HG03045 (cell line): ENCODE measurements around the gene SLC35B1.

Experiments used
- ATAC-seq: cut with Tn5 transposase; IDR thresholded peaks from one replicate; pipeline ENCODE4 v1.9.1; 2021; ENCODE audit warnings: mild to moderate bottlenecking, moderate library complexity; ENCODE audit not compliant: unreplicated experiment

The SLC35B1 gene, protein sequence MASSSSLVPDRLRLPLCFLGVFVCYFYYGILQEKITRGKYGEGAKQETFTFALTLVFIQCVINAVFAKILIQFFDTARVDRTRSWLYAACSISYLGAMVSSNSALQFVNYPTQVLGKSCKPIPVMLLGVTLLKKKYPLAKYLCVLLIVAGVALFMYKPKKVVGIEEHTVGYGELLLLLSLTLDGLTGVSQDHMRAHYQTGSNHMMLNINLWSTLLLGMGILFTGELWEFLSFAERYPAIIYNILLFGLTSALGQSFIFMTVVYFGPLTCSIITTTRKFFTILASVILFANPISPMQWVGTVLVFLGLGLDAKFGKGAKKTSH

GRCh38 chr17:49707608-49708514 lies at the start of gene SLC35B1:
Gene SLC35B1, minus strand, starts transcription at chr17:49707964. Its CDS starts 131 bp downstream, at chr17:49707833.
- ATAC-seq = peak; percentile 91

DNA sequence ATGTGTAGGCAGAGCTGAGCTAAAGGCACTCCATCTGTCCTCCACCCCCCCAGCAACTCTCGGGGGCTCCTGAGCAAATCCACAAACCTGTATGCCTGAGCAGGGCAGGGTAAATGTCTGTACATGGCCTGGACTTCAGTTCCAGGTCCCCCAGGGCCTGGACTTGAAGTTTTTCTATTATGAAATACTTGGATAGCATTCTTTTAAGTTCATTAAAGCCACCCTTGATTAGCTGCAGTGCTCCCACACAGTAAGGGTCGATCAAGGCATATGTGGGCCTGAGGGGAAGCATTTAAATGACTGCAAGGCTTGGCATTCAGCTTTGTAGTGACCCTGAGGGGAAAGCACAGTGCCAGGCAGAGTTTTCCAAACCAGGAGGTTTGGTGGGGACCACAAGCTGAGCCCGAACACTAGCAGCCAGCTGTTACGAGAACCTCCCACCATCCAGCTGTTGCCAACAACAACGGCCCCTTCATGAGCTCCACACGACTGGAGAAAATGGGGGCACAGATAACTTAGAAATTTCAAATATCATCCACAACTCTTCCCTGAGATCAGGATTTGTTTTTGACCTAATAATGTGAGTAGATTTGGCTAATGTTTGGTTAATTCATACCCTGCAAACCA lies 49.5 kb upstream of the SLC35B1 start:
- no peak for ATAC-seq

DNA sequence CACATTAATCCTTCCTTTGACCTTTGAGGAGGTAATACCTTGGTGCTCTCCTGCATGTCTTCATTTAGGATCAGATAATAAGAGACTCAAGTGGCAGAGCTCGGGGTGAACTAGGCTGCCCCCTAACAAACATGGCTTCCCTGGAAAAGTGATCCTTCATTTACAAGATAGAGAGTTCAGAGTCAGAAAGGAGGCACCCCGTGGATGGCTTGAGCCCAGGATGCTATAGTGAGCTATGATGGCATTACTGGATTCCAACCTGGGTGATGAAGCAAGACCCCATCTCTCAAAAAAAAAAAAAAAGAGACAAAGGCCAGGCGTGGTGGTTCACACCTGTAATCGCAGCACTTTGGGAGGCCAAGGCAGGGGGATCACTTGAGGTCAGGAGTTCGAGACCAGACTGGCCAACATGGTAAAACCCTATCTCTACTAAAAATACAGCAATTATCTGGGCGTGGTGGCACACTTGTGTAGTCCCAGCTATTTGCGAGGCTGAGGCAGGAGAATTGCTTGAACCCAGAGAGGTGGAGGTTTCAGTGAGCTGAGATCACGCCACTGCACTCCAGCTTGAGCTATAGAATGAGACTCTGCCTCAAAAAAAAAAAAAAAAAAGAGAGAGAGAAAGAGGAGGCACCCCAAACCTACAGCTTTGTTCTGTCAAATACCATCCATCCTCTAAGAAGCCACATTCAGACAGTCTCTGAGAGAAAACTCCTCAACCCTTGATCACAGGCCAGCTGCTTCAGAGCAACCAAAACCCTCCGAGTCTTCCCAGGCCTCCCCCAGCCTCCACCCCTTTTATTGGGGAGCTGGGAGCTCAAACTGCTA lies 48.8 kb upstream of the SLC35B1 start:
- no peak for ATAC-seq

DNA sequence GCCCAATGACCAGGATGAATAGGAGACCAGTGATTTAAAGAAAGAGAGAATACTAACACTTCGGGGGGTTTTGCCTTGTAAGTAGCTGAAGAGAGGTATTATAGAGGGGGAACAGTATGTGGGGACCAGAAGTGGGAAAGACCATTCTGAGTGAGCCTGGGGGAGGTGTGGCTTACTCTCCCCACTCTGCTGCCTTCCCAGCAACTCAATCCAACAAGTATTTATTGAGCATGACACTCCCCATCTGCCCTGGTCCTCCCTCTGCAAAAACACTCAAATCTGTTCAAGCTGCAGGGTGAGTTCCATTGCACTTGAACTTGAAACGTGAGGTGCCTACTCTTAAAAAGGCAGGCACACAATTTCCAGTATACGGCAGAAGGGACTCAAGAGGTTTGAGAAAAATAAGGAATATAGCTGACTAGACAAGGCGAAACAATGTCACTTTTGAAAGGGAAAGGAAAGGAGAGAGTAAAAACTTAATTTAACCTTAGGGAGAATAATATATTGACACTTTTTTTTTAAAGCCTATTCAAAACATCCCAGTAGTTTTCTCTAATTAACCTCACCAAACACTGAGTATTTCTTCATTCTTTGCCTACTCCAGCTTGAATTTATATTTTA lies 48.0 kb upstream of the SLC35B1 start:
- ATAC-seq = no peak

GRCh38 chr17:49753959-49754391 lies 46.2 kb upstream of the SLC35B1 start:
- ATAC-seq = no peak

GRCh38 chr17:49752508-49752907 lies 44.7 kb upstream of the SLC35B1 start:
- ATAC-seq = no peak

DNA sequence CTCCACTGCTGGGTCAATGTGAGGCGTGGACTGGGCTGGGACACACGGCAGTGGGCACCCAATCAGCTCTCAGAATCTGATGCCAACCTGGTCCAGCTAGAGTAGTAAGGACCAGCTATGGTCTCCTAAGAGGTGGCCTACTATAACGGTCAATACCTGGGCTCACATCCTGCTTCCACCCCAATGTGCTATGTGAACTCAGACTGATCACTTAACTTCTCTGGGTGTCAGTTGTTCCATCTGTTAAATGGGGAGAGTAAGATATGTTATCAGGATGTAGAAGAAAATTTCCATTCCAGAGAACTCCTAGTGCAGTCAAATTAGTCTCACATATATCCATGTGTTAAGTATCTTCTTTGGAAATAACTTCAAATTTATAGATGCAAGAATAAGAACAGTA lies 42.0 kb upstream of the SLC35B1 start:
- ATAC-seq = no peak

DNA sequence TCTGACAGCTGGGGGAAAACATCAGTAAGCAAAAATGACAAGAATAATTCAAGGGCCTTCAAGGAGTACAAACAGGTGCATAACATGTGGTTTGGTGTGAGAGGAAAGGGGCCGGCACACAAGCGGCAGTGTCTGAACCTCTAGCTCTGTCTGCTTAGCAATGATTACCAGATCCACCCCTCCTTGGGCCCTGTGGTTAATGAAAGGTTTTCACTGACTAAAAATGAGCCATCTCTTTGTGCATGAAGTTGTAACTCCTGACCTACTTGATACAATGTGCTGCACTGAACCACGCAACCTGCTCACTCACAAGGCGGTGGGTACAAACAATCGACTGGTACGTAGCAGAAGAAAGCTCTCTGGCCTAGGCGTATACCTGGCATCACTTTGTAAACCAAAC lies 41.0 kb upstream of the SLC35B1 start:
- ATAC-seq = peak; percentile 83

- ATAC-seq = no peak
Observed at GRCh38 chr17:49748223-49748622, 40.5 kb upstream of the SLC35B1 start.

- ATAC-seq = no peak
Observed at GRCh38 chr17:49747632-49748031, 39.9 kb upstream of the SLC35B1 start.

- peak; percentile 59 for ATAC-seq
Observed at GRCh38 chr17:49746791-49747490, 39.2 kb upstream of the SLC35B1 start.

GRCh38 chr17:49745175-49746139 lies 37.7 kb upstream of the SLC35B1 start:
- no peak for ATAC-seq

GRCh38 chr17:49742166-49742638 lies 34.4 kb upstream of the SLC35B1 start:
- no peak for ATAC-seq

- ATAC-seq = no peak
Observed at GRCh38 chr17:49741692-49742076, 33.9 kb upstream of the SLC35B1 start.

DNA sequence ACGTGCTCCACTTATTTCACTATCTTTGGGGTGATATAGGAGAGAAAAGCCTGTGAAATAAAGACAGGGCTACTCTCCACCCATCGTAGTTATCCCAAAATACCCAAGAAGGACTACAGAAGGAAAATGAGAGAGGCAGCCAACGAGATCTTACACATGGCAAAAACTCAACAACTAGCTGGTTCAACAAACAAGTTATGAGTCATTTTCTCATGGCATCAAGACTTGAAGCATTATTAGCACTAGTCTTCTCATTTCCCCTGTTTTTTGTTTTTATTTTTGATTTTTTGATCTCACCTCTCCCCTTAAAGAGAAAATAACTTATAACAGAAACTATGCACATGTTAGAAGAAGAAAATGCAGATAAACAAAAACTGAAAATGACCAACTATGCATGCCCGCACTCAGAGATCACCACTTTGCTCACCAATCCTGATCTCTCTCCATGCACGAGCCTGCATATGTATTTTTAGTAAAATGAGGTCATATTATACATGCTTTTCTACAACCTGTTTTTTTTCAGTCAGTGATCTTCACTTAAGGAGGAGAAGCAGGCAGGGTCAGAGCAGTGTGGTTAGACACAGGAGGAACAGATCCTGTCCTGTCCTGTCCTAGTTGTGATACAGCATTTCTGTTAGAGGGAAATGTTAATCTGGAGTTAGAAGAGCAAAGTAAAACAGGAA lies 33.4 kb upstream of the SLC35B1 start:
- ATAC-seq = no peak

DNA sequence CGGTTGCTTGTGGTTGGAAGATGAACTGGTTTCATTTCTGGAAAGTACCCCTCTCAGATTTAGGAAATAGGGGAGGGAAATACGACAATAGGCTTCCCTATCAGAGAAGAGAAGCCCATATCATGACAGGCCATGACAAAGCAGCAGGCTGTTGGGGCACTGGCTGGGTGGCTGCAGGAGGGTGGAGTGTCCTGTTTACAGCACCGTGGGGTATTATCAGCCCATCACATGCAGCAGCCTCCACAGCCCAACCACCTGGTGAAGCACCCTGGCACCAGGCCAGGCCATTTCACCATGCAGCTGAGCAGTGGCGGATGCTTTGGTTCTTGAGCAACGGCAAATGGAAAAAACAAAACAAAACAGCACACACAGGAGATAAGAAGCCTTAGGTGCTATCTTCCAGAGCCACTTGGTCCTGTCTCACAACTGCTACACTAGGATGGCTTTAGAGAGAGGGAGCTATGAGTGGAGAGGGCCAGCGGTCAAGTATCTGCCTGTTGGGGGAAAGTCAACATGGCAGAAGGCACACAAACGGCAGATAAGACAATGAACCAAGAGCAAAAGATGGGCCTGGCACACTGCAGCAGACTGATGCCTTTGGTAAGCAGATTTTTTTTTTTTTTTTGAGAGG lies 32.0 kb upstream of the SLC35B1 start:
- ATAC-seq = peak; percentile 51

GRCh38 chr17:49738456-49739163 lies 30.8 kb upstream of the SLC35B1 start:
- ATAC-seq = no peak
